ENCODE data around the gene DNAJC11.
A peak's percentile ranks its signal among the peaks of the same experiment; 100 is the strongest.
"Not testable (repeated sequence)": the region's sequence is repeated elsewhere in the genome, so short reads cannot be mapped to it uniquely, and the experiment has no call there.

DNAJC11 gene, protein sequence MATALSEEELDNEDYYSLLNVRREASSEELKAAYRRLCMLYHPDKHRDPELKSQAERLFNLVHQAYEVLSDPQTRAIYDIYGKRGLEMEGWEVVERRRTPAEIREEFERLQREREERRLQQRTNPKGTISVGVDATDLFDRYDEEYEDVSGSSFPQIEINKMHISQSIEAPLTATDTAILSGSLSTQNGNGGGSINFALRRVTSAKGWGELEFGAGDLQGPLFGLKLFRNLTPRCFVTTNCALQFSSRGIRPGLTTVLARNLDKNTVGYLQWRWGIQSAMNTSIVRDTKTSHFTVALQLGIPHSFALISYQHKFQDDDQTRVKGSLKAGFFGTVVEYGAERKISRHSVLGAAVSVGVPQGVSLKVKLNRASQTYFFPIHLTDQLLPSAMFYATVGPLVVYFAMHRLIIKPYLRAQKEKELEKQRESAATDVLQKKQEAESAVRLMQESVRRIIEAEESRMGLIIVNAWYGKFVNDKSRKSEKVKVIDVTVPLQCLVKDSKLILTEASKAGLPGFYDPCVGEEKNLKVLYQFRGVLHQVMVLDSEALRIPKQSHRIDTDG

DNA sequence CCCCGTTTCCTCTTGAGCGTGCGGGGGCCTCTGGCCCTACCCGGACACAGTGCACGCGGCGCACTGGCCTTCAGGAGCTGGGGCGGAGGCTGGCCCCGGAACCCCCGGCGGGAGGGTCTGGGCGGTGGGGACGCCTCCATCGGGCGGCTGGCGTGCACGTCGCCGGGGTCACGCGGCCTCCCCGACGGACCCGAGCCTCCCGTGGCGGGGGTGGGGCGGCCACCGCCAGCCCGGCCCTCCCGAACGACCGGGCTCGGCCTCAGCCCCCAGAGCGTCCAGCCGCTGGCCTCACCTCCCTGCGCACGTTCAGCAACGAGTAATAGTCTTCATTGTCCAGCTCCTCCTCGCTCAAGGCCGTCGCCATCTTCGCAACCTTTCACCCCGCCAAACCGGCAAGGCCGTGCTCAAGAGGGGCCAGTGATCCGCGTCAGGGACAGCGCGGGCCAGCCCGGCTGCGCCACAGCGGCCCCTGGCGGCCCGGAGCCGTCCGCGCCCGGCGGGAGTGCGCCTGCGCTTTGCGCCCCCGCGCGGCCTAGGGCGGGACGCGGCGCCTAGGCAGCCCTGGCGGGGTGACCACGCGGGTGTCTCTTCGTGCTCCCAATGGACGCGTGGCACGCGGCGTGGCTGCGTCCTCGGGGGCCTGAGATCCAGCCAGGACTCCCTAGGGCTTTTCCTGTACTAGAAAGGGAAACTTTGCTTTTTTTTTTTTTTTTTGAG lies at the start of gene DNAJC11:
DNAJC11 (minus strand) TSS at position 380 of the 717 bp plus-strand sequence; CDS start at position 364, 16 bp downstream.
- in situ Hi-C loops (cut with HindIII; ENCODE audit: low pct_unique_long_range_greater_than_20kb, low sequenced_read_pairs): no loop called here
- no peak for TF ChIP-seq JUND (IDR thresholded peaks at IDR 0.05; ENCODE audit: low read depth)
- peak; percentile 74 to 88 for DNase-seq (ENCODE audit: low read depth in 1 of 2, low spot score in 1 of 2)

DNA sequence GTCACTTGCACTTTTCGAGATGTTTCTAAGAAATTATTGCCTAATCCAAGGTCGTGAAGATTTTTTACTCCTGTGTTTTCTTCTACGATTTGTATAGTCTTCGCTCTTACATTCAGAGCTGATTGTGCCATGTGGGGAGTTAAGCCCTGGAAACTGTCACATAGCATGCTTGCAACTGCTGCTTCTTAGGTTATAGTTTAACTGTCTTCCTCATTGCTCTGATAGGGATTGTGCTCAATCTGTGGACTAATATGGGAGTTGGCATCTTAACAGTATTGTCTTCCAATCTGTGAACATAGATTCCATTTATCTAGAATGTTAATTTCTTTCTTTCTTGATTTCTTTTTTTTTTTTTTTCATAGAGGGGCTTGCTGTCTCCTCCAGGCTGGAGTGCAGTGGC lies 48.9 kb upstream of the DNAJC11 start:
- DNase-seq (ENCODE audit: low read depth in 1 of 2, low spot score in 1 of 2): no peak
- in situ Hi-C loops (cut with HindIII; ENCODE audit: low pct_unique_long_range_greater_than_20kb, low sequenced_read_pairs): no loop called here
- no peak for TF ChIP-seq JUND (IDR thresholded peaks at IDR 0.05; ENCODE audit: low read depth)

DNA sequence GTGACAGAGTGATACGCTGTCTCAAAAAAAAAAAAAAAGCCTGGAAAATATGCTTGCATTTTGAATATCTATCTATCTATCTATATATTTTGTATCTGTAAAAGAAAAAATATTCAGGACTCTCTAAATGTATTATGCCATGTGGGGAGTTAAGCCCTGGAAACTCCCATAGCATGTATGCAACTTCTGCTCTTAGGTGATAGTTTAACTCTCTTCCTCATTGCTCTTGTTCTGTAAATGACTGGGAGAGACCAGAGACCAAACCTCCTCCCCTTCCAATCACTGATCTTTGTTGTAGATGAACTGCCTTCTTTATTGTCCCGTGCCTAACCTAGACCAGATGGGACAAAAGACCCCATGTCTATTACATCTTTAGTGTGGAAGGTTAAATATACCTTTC lies 46.1 kb upstream of the DNAJC11 start:
- DNase-seq (ENCODE audit: low read depth in 1 of 2, low spot score in 1 of 2): no peak
- TF ChIP-seq JUND (IDR thresholded peaks at IDR 0.05; ENCODE audit: low read depth): no peak
- in situ Hi-C loops (cut with HindIII; ENCODE audit: low pct_unique_long_range_greater_than_20kb, low sequenced_read_pairs): no loop called here

DNA sequence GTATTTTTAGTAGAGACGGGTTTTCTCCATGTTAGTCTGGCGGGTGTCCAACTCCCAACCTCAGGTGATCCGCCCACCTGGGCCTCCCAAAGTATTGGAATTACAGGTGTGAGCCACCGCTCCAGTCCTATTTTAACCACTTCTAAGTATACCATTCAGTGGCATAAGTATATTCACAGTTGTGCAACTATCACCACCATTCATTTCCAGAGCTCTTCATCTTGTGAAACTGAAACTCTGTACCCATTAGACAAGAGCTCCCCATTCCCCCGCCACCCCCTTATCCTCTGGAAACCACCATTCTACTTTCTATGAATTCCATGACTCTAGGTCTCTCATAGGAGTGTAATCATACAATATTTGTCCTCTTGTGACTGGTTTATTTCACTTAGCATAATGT lies 43.5 kb upstream of the DNAJC11 start:
- DNase-seq (ENCODE audit: low read depth in 1 of 2, low spot score in 1 of 2): no peak
- in situ Hi-C loops (cut with HindIII; ENCODE audit: low pct_unique_long_range_greater_than_20kb, low sequenced_read_pairs): no loop called here
- TF ChIP-seq JUND (IDR thresholded peaks at IDR 0.05; ENCODE audit: low read depth): no peak

DNA sequence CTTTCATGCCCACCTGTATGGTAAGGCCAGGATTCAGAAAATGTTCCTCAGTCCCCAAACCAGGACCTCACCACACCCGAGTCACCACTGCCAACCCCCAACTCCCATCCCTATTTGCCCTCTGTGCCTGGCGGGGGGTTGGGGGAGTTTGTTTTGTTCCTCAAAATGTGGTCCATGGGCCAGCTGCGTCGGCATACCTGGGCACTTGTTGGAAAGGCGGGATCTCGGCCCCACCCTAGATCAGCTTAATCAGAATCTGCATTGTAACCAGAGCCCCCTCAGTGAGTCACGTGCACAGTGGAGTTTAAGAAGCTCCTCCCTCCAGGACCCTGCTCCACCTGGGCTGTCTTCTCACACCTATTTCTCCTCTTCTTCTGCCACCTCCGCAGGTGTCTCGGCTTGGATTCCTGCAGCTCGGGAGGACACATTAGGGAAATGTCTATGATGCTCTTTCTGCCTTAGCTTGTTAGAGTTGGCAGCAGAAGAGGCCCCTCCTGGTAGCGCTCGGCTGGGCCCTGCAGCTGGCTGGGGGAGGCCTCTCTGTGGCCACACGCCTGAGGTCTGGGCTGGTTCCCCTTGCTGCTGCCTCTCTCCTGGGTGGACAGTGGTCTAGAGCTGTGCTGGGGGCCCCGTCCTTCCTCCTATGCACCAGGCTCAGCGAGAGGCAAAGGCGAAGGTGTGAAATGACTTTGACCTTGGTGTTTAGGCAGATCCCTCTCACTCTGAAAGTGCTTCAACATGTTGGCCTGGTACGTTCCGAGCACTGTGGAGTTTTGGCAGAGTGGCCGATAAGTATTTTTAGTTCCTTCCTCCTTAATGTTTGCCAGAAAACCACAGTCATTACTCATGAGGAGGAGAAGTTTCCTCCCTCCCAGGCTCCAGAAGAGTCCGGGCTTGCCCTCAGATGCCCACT lies 41.8 kb upstream of the DNAJC11 start:
- peak in 1 of 2 experiments; percentile 71 for DNase-seq (ENCODE audit: low read depth in 1 of 2, low spot score in 1 of 2)
- in situ Hi-C loops (cut with HindIII; ENCODE audit: low pct_unique_long_range_greater_than_20kb, low sequenced_read_pairs): no loop called here
- TF ChIP-seq JUND (IDR thresholded peaks at IDR 0.05; ENCODE audit: low read depth): no peak

DNA sequence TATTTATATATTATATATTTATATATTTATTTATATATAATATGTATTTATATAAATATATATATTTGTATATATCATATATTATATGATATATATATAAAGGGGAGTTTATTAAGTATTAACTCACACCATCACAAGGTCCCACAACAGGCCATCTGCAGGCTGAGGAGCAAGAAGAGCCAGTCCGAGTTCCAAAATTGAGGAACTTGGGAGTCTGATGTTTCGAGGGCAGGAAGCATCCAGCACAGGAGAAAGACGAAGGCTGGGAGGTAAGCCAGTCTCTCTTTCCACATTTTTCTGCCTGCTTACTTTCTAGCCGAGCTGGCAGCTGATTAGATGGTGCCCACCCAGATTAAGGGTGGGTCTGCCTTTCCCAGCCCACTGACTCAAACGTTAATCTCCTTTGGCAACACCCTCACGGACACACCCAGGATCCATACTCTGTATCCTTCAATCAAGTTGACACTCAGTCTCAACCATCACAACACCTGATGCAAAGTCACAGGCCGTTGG lies 41.1 kb upstream of the DNAJC11 start:
- DNase-seq (ENCODE audit: low read depth in 1 of 2, low spot score in 1 of 2): peak in 1 of 2 experiments; percentile 19
- in situ Hi-C loops (cut with HindIII; ENCODE audit: low pct_unique_long_range_greater_than_20kb, low sequenced_read_pairs): not testable (repeated sequence)

DNA sequence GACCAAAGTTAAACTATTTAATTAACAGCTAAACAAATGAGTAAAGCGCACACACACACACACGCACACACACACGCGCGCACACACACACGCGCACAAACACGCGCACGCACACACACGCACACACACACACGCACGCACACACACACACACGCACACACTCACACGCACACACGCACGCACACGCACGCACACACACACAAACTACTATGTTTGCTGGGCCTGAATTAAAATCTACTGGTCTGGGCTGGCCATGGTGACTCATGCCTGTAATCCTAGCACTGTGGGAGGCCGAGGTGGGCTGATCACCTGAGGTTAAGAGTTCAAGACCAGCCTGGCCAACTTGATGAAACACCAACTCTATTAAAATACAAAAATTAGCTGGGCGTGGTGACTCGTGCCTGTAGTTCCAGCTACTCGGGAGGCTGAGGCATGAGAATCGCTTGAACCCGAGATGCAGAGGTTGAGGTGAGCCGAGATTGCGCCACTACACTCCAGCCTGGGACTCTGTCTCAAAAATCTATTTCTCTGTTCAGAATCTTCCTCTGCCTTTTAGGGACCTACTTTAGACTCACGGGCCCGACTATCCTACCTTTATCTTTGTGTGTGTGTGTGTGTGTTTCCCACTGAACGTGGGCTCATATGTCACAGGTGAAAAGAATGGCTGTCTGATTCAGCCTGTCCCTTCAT lies 37.5 kb upstream of the DNAJC11 start:
- no peak for DNase-seq (ENCODE audit: low read depth in 1 of 2, low spot score in 1 of 2)
- in situ Hi-C loops (cut with HindIII; ENCODE audit: low pct_unique_long_range_greater_than_20kb, low sequenced_read_pairs): no loop called here
- TF ChIP-seq JUND (IDR thresholded peaks at IDR 0.05; ENCODE audit: low read depth): no peak

DNA sequence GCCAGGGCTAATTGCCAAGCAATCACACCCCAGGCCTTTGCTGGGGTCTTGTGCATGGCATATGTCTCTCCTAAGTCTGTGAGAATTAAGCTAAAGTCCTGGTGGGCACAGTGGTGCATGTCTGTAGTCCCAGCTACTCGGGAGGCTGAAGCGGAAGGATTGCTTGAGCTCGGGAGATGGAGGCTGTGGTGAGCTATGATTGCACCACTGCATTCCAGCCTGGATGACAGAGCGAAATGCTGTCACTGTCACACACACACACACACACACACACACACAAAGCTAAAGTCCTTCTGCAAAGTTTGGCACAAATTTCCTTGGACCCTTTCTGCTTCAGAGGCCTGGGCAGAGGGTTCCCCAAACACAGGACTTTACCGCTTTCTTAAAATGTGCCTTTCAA lies 31.3 kb upstream of the DNAJC11 start:
- TF ChIP-seq JUND (IDR thresholded peaks at IDR 0.05; ENCODE audit: low read depth): no peak
- in situ Hi-C loops (cut with HindIII; ENCODE audit: low pct_unique_long_range_greater_than_20kb, low sequenced_read_pairs): no loop called here
- DNase-seq (ENCODE audit: low read depth in 1 of 2, low spot score in 1 of 2): no peak

DNA sequence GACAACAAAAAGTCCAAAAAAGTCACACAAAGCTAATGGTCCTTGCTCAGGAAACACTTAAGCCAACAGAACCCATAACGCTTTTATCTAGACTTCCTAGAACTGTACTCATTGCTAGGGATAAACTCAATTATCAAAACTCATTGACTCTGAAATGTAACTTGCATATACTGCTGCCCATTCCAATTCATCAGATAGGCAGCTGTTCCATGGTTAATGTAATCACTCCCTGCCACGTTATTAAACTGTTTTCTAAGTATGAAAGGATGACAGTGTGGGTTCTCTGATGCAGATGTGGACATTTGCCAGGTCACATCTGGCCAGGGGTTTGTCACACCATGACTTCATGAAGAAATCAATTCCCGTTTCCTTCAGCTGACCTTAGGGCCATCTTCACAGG lies 30.3 kb upstream of the DNAJC11 start:
- TF ChIP-seq JUND (IDR thresholded peaks at IDR 0.05; ENCODE audit: low read depth): no peak
- DNase-seq (ENCODE audit: low read depth in 1 of 2, low spot score in 1 of 2): no peak
- in situ Hi-C loops (cut with HindIII; ENCODE audit: low pct_unique_long_range_greater_than_20kb, low sequenced_read_pairs): no loop called here

DNA sequence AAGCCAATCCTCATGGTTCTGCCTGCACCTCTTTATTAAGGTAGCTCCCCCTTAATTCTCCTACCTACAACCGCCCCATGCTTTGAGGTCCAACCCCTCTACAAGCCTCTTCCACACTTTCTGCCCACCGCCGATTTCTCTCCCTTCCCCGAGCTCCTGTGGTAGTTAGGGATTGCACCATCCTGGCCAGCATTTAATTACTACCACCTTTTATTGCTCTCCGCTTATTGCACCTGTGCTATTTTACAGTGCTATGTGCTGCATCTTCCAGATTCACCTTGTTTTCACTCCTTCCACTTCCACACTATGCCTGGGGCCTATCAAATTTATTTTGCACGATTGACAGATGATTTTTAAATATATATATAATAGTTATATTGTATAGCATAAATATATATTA lies 29.3 kb upstream of the DNAJC11 start:
- DNase-seq (ENCODE audit: low read depth in 1 of 2, low spot score in 1 of 2): no peak
- in situ Hi-C loops (cut with HindIII; ENCODE audit: low pct_unique_long_range_greater_than_20kb, low sequenced_read_pairs): no loop called here
- TF ChIP-seq JUND (IDR thresholded peaks at IDR 0.05; ENCODE audit: low read depth): no peak

DNA sequence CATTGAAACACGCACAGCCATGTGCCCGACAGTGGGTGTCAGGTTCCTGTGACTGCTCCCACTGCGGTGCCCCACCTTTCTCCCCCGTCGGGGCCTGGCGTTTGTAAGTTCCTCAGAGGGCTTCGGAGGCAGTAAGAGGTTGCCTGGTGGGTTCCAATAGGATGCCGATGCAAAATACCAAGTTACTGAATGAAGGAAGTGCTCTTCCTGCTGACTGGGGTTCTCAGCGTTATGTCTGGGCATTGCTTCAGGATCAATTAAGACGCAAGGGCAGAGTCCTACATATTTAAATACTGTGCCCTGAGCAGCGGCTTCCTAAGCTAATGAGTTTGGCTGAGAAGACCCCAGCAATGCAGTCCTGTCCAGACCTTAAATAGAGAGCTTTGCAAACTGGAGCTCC lies 28.9 kb upstream of the DNAJC11 start:
- in situ Hi-C loops (cut with HindIII; ENCODE audit: low pct_unique_long_range_greater_than_20kb, low sequenced_read_pairs): no loop called here
- no peak for TF ChIP-seq JUND (IDR thresholded peaks at IDR 0.05; ENCODE audit: low read depth)
- no peak for DNase-seq (ENCODE audit: low read depth in 1 of 2, low spot score in 1 of 2)
